ENCODE data around the gene PPP1R3F. TPM values are rescaled to one million over a fixed set of nuclear protein-coding genes. Genes with fewer than 3 reads are reported as not detected.

Gene PPP1R3F
- total RNA-seq, 1 experiment from 2014 or later, result 1.6 TPM

DNA sequence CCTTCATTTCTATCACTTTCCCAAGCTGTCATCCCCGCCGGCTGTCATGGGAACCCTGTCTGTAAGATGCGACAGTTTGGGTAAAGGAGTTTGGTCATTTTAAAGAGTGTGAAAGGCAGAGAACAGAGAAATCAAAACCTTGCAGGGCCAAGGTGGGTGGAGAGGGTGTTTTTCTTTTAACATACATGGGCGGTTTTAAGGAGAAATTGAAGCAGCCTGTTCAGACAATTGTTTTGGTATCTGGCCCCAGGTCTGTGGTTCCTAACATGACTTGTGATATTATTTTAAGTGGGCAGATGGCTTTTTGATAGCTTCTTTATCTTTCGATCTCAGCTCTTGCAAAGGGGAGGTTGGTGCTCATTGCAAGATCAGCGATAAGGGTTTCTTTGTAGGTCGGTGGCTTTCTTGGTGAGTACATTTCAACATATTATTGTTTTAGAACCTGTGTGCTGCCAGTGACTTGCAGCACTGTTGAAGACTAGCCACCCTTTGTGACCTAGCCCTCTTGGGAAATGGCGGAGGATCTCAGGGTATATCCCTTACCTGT lies 3.7 kb downstream of the PPP1R3F start (continued):
- TF ChIP-seq, protein P1, sequence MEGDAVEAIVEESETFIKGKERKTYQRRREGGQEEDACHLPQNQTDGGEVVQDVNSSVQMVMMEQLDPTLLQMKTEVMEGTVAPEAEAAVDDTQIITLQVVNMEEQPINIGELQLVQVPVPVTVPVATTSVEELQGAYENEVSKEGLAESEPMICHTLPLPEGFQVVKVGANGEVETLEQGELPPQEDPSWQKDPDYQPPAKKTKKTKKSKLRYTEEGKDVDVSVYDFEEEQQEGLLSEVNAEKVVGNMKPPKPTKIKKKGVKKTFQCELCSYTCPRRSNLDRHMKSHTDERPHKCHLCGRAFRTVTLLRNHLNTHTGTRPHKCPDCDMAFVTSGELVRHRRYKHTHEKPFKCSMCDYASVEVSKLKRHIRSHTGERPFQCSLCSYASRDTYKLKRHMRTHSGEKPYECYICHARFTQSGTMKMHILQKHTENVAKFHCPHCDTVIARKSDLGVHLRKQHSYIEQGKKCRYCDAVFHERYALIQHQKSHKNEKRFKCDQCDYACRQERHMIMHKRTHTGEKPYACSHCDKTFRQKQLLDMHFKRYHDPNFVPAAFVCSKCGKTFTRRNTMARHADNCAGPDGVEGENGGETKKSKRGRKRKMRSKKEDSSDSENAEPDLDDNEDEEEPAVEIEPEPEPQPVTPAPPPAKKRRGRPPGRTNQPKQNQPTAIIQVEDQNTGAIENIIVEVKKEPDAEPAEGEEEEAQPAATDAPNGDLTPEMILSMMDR (IDR thresholded peaks at IDR 0.05 in 2 of 3, conservative IDR thresholded peaks at IDR 0.05 in 1 of 3; ENCODE audit: borderline replicate concordance in 1 of 3, insufficient read depth in 1 of 3, low read depth in 2 of 3, low read length in 2 of 3), result no peak
- TF ChIP-seq CEBPB (IDR thresholded peaks at IDR 0.05; ENCODE audit: low read depth) (no peak), SP1 (IDR thresholded peaks at IDR 0.05; ENCODE audit: low read depth) (no peak), ZNF274 (IDR thresholded peaks at IDR 0.05; ENCODE audit: low read depth, low read length) (no peak), POLR2A (IDR thresholded peaks at IDR 0.05; ENCODE audit: borderline replicate concordance, extremely low read depth, insufficient read depth, insufficient read length) (no peak), POLR2AphosphoS5 (IDR thresholded peaks at IDR 0.05; ENCODE audit: low read depth, low read length) (no peak), ELF1 (IDR thresholded peaks at IDR 0.05; ENCODE audit: borderline replicate concordance, low read depth) (no peak)

DNA sequence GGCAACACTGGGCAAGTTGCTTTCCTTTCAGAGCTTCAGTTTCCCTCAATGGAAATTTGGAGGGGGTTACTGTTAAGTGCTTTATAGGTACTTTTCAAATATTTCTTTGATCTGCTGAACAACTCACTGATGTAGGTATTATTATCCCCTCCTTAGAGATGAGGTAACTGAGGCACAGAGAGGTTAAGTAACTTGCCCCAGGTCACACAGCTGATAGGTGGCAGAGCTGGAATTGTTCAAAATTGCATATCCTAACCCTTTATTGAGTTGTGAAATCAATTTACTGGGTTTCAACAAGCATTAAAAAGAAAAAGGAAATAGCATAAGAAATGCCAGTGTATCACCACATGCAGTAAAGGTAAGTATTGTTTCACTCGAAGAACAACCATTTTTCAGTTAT lies 6.6 kb downstream of the PPP1R3F start:
- H3K79me2 ChIP-seq (ENCODE audit: insufficient read depth, low read length), result no peaks in the 10 kb centered on the region
- H2AFZ ChIP-seq (ENCODE audit: low read depth, low read length, poor library complexity, severe bottlenecking), result no peak overlapping the region
- ChIA-PET POLR2A (no interaction called here), CTCF (no interaction called here), RAD21 (ENCODE audit: low non-redundant PET in 1 of 2, low total read pairs in 2 of 2, uncharacterized antibody in 2 of 2, unreplicated experiment in 2 of 2) (no interaction called here)
- H3K4me2 ChIP-seq (ENCODE audit: low read length), result no peak overlapping the region
- intact Hi-C loops (cut with micrococcal nuclease), result no loop called here
- no peaks in the 10 kb centered on the region for H3K9me3 ChIP-seq (ENCODE audit: control insufficient read depth in 1 of 2, insufficient read depth in 1 of 2, low read depth in 1 of 2, low read length in 2 of 2)
- no peak overlapping the region for H3K27ac ChIP-seq (ENCODE audit: low read depth, low read length)
- no peaks in the 10 kb centered on the region for H3K27me3 ChIP-seq (ENCODE audit: insufficient read depth, low read length)
- ATAC-seq (no peak), DNase-seq (ENCODE audit: low read depth, low spot score) (no peak)
- no peak overlapping the region for H3K9ac ChIP-seq (ENCODE audit: low read length)
- no peaks in the 10 kb centered on the region for H3K36me3 ChIP-seq (ENCODE audit: control insufficient read depth in 1 of 2, insufficient read depth in 2 of 2, low read length in 2 of 2)
- H4K20me1 ChIP-seq (ENCODE audit: insufficient read depth), result no peaks in the 10 kb centered on the region
- BruUV-seq (replicated peaks), result no TSS peak
- no peak overlapping the region for H3K4me3 ChIP-seq (replicated peaks in 1 of 2; ENCODE audit: low read depth in 1 of 2, low read length in 2 of 2)
- H3K4me1 ChIP-seq (ENCODE audit: control insufficient read depth in 1 of 2, insufficient read depth in 2 of 2, low read length in 2 of 2), result peaks cover 0 to 6% of the 10 kb centered on the region in 2 experiments; a peak in 3 of 4 replicates
- H3K9me2 ChIP-seq (ENCODE audit: insufficient read depth), result no peaks in the 10 kb centered on the region
- TF ChIP-seq SP1 (IDR thresholded peaks at IDR 0.05; ENCODE audit: low read depth) (no peak), SIN3A (IDR thresholded peaks at IDR 0.05; ENCODE audit: low read depth) (no peak), RAD21 (IDR thresholded peaks at IDR 0.05; ENCODE audit: low read depth) (no peak), CEBPB (IDR thresholded peaks at IDR 0.05; ENCODE audit: low read depth) (no peak), FOSL1 (IDR thresholded peaks at IDR 0.05; ENCODE audit: low read depth) (no peak), EZH2phosphoT487 (IDR thresholded peaks at IDR 0.05; ENCODE audit: borderline replicate concordance) (no peak), POLR2AphosphoS5 (IDR thresholded peaks at IDR 0.05; ENCODE audit: low read depth, low read length) (no peak), POLR2A (IDR thresholded peaks at IDR 0.05; ENCODE audit: borderline replicate concordance, extremely low read depth, insufficient read depth, insufficient read length) (no peak), CBX3 (IDR thresholded peaks at IDR 0.05; ENCODE audit: low read depth) (no peak), TCF7L2 (IDR thresholded peaks at IDR 0.05; ENCODE audit: borderline replicate concordance, extremely low read depth, insufficient read depth, insufficient read length) (no peak), ZNF274 (IDR thresholded peaks at IDR 0.05; ENCODE audit: low read depth, low read length) (no peak), YY1 (IDR thresholded peaks at IDR 0.05; ENCODE audit: extremely low read depth, insufficient replicate concordance, low read depth, low read length) (no peak), JUND (IDR thresholded peaks at IDR 0.05) (no peak), SRF (IDR thresholded peaks at IDR 0.05; ENCODE audit: low read depth) (no peak), ELF1 (IDR thresholded peaks at IDR 0.05; ENCODE audit: borderline replicate concordance, low read depth) (no peak)
- TF ChIP-seq, protein P2, sequence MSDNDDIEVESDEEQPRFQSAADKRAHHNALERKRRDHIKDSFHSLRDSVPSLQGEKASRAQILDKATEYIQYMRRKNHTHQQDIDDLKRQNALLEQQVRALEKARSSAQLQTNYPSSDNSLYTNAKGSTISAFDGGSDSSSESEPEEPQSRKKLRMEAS (IDR thresholded peaks at IDR 0.05), result no peak
- TF ChIP-seq, protein P3, sequence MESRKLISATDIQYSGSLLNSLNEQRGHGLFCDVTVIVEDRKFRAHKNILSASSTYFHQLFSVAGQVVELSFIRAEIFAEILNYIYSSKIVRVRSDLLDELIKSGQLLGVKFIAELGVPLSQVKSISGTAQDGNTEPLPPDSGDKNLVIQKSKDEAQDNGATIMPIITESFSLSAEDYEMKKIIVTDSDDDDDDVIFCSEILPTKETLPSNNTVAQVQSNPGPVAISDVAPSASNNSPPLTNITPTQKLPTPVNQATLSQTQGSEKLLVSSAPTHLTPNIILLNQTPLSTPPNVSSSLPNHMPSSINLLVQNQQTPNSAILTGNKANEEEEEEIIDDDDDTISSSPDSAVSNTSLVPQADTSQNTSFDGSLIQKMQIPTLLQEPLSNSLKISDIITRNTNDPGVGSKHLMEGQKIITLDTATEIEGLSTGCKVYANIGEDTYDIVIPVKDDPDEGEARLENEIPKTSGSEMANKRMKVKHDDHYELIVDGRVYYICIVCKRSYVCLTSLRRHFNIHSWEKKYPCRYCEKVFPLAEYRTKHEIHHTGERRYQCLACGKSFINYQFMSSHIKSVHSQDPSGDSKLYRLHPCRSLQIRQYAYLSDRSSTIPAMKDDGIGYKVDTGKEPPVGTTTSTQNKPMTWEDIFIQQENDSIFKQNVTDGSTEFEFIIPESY (IDR thresholded peaks at IDR 0.05; ENCODE audit: extremely low read depth, insufficient replicate concordance, low read length), result no peak

Measured in HCT116 (cell line).